Spleen (tissue), 7 donors: Measurements from ENCODE around the gene MELTF.

Experiments used
- CTCF ChIP-seq, 11 experiments: fragments of 200-600 bp in 7 of 11; fragments of 450-650 bp in 4 of 11; sonication (generic) in 4 of 11; IDR thresholded peaks in 8 of 11; conservative IDR thresholded peaks in 3 of 11; 1 replicate in 7 of 11; 2 replicates in 4 of 11; pipeline versions ENCODE4 v1.4.0 to v1.8.0; 2016 to 2021; ENCODE audit warnings: antibody characterized with exemption in 11 of 11, inconsistent platforms in 4 of 11, mild to moderate bottlenecking in 1 of 11
- POLR2AphosphoS5 ChIP-seq, 3 donors: sonication (generic); formaldehyde crosslinking; IDR thresholded peaks; one replicate each; pipeline ENCODE4 v1.5.1; 2017; ENCODE audit warnings: antibody characterized with exemption in 3 of 3
- donor health status: DM: no; HTN: no; CAD: no; lungs with moderate emphysema.
- donor health status: DM: no; HTN: no; CAD: no.
- donor health status: DM: no; HTN: no; CAD: no.

GRCh38 chr3:197022405-197023231 lies 7.0 kb downstream of the MELTF start:
- no peak for TF ChIP-seq POLR2AphosphoS5 (IDR thresholded peaks at IDR 0.05)
- no peak for TF ChIP-seq CTCF (IDR thresholded peaks at IDR 0.05 in 8 of 11, conservative IDR thresholded peaks at IDR 0.05 in 3 of 11)
